Activated naive CD4-positive, alpha-beta T cell treated with anti-CD3 and anti-CD28 coated beads, Interleukin-2, amount 50 U/mL, for 72 hours (primary cell): Measurements from ENCODE around the gene ANKFY1. TPM values are rescaled to one million over a fixed set of nuclear protein-coding genes. Genes with fewer than 3 reads are reported as not detected.

Experiments
- ATAC-seq, 2 donors: fragments of 150-1000 bp; cut with Tn5 transposase; 2 replicates each; pipeline ENCODE4 v1.10.0; 2021; ENCODE audit warnings: mild to moderate bottlenecking in 2 of 2, moderate library complexity in 2 of 2
- DNase-seq, 2 donors: peaks; one replicate each; pipeline ENCODE4 v3.0.0; 2021 to 2022; ENCODE audit warnings: low spot score in 2 of 2
- H3K27ac Mint-ChIP-seq, 2 donors: one replicate each; pipeline ENCODE4 v1.8.0; 2022; ENCODE audit warnings: mild to moderate bottlenecking in 2 of 2, mixed read lengths in 2 of 2
- H3K36me3 Mint-ChIP-seq, 2 donors: one replicate each; pipeline ENCODE4 v1.8.0; 2022; ENCODE audit warnings: mixed read lengths in 2 of 2
- H3K9me3 Mint-ChIP-seq, 2 donors: one replicate each; pipeline ENCODE4 v1.8.0; 2022; ENCODE audit warnings: mixed read lengths in 2 of 2
- total RNA-seq, 2 donors: library from RNA; stranded (reverse); gene quantifications; one replicate each; pipeline ENCODE4 v1.2.3, GENCODE V29; 2022

ANKFY1 gene
- total RNA-seq, 2 donors from 2014 or later: 52.8 to 54.0 TPM

DNA sequence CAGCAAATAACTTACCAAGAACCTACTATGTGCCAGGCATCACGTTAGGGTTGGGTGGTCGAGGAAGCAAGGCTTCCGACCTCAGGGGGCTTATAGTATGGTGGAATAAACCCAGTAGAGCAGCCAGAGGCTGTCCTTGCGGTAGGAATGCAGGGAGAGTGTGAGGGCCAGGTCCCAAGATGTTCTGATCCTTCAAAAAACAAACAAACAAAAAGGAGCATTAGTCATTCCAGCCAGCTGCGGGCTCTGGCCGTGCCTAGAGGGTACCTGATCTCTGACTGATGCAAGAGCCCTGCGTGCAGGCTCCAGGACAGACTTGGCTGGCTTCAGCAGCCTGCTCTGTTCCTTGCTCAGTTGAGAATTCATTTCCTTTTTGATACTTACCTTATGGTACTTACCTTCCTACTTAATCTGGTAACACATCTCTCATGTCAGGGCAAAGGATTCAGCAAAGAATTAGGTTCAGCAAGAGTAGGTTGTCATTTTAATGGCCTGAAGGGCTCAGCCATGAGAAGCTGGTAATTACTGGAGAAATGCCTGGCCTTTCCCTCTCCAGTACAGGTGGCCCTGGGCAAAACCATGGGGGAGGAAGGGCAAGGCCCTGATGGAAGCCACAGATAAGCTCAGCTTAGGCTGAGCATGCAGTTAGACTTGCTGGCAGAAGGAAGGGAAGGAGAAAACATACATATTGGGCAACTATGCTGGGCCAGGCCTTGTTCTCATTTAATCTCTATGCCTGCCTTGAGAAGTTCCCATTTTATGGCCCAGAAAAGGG is 102.4 kb downstream of the ANKFY1 start:
- no peak for ATAC-seq
- Mint-ChIP-seq H3K27ac (peak overlapping the region; percentile 35 to 91), H3K9me3 (no peaks in the 10 kb centered on the region)

DNA sequence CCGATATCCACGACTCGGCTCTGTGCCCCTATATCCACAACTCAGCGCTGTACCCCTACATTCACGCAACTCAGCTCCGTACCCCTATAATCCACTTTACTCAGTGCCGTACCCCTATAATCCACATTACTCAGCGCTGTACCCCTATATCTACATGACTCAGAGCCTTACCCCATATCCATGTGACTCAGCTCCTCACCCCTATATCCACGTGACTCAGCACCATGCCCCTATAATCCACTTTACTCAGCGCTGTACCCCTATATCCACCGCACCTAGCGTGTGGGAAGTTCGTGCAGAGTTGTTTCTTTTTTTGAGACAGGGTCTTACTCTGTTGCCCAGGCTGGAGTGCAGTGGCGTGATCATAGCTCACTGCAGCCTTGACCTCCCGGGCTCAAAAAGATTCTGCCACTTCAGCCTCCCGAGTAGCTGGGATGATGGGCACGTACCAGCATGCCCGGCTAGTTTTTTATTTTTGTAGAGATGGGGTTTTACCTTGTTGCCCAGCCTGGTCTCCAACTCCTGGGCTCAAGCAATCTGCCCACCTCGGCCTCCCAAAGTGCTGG is 103.4 kb downstream of the ANKFY1 start:
- Mint-ChIP-seq H3K36me3 (no peaks in the 10 kb centered on the region), H3K9me3 (no peaks in the 10 kb centered on the region), H3K27ac (peak overlapping the region; percentile 24 to 35)
- DNase-seq (no peak), ATAC-seq (no peak)

More for the DNA sequence above, 102.4 kb downstream of the ANKFY1 start:
- no peaks in the 10 kb centered on the region for H3K36me3 Mint-ChIP-seq
- no peak for DNase-seq

DNA sequence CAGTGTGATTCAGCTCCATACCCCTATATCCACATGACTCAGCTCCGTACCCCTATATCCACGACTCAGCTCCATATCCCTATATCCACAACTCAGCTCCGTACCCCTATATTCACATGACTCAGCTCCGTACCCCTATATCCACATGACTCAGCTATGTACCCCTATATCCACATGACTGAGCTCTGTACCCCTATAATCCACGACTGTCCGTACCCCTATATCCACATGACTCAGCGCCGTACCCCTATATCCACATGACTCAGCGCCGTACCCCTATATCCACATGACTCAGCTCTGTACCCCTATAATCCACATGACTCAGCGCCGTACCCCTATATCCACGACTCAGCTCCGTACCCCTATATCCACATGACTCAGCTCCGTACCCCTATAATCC is 104.0 kb downstream of the ANKFY1 start:
- H3K9me3 Mint-ChIP-seq: no peaks in the 10 kb centered on the region
- DNase-seq: no peak
- peak overlapping the region; percentile 24 to 35 for H3K27ac Mint-ChIP-seq
- ATAC-seq: no peak
- no peaks in the 10 kb centered on the region for H3K36me3 Mint-ChIP-seq

DNA sequence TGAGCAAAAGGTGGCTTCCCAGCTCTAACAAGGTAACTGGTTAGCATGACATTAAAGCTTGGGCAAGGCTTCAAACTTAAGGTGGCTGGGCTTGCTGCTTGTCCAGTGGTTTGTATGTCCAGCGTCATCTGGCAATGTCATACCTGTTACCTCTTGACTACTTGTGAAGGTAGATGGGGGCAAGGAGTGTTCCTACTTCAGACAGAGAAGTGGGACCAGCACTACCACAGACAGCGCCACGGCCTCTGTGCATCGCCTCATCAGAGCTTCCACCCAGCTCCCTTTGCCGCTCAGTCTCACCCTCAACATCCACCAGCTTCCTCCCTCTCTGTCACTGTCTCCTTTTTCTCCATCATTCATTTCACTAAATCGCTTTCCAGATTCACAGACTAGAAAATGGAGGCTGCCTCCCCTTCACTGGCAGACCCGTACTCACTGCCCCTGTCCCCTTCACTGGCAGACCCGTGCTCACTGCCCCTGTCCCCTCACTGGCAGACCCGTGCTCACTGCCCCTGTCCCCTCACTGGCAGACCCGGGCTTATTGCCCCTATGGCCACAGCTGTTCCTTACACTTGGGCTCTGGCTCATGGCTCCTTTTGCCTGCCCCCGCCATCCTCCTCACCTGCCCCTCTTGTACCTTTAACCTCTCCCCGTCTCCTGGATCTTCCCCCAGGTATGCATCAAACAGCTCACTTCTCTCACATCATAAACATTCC is 106.0 kb downstream of the ANKFY1 start:
- no peak for DNase-seq
- peak overlapping the region; percentile 6 to 32 for H3K27ac Mint-ChIP-seq
- ATAC-seq: no peak
- no peaks in the 10 kb centered on the region for H3K36me3 Mint-ChIP-seq
- no peaks in the 10 kb centered on the region for H3K9me3 Mint-ChIP-seq

DNA sequence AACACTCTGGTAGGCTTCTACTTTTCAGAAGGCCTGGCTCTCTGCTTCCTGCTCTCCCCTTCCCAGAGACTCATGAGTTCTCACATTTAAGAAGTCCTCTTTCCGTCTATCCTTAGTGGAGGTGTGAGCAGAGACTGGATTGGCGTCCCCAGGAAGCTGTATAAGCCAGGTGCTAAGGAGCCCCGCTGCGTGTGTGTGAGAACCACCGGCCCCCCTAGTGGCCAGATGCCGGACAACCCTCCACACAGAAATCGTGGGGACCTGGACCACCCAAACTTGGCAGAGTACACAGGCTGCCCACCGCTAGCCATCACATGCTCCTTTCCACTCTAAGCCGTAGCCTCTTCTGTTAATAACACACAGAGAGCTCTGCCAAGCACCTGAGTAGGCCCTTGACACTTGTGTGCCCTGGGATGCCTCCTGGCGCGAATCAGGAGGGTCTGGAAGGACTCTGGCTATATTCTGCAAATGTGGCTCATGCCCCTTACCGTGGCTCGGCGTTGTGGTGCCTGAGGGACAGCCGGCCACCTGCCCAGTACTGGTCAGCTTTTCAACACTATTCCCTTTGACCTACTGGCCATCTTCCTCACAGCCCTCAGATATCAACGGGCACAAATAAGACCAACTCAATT is 106.9 kb downstream of the ANKFY1 start:
- Mint-ChIP-seq H3K27ac (no peak overlapping the region), H3K36me3 (no peaks in the 10 kb centered on the region), H3K9me3 (no peaks in the 10 kb centered on the region)
- ATAC-seq (peak in 1 of 2 donors; percentile 21), DNase-seq (no peak)

DNA sequence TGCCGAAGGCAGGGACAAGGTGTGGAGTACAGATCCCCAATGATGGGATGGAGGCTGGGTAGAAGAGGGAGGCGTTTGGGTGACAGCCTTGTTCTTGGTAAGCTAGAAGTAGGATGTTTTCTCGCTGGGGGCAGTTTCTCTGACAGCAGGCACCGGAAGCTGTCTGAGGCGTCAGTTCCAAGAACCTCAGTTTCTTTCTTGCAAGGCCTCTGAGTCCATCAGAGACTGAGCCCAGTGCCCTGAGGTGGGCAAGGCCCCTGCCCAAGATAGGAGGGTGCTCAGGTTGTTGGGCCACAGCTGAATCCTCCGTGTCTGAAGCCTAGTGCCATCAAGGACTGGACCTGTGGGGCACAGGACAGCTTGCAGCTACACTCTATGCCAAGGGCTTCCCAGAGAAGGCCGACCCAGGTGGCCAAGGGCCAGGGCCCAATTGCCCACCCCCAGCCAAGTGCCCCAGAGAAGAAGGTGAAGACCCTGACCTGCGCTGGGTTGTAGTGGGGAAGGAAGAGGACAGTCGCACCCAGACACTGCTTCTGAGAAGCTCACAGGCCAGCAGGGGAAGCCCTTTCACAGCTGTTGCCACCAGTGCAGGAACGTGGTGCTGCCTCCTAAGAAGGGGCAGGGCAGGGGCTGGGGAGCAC is 107.7 kb downstream of the ANKFY1 start:
- Mint-ChIP-seq H3K27ac (peak overlapping the region in 1 of 2 donors; percentile 63), H3K36me3 (no peaks in the 10 kb centered on the region), H3K9me3 (no peaks in the 10 kb centered on the region)
- no peak for DNase-seq
- ATAC-seq: peak in 1 of 2 donors; percentile 12

DNA sequence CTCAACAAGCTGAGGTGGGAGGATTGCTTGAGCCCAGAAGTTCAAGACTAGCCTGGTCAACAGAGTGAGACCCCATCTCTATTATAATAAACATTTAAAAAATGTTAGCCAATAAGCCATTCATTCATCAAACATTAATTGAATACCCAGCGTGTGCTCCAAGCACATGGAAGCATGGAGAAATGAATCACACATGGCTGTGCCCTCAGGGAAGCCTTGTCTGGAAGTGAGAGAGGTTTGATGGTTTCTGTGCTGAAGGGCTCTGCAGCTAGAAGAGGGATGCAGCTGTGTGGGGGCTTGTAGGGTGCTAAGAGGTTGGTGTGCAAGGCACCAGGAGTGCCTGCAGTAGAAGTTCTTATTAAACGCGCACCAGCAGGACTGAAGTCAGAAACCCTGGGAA is 109.6 kb downstream of the ANKFY1 start:
- no peak for DNase-seq
- Mint-ChIP-seq H3K9me3 (no peaks in the 10 kb centered on the region), H3K27ac (peak overlapping the region in 1 of 2 donors; percentile 39), H3K36me3 (no peaks in the 10 kb centered on the region)
- no peak for ATAC-seq

DNA sequence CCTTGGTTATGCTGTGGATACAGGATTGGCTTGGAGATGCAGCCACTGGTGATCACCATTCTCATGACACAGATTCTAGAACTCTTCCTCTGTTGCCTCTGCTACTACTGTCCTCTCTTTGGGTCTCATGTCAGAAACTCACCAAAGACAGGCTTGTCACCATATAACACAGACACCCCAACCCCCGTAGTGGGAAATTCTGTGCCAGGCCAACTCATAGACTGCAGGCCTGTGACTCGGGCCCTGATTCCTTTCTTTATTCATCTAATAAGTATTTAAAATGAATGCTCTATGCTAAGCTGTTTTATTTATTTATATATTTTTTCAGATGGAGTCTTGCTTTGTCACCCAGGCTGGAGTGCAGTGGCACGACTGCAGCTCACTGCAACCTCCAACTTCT is 111.3 kb downstream of the ANKFY1 start:
- ATAC-seq (no peak), DNase-seq (no peak)
- H3K9me3 Mint-ChIP-seq: no peaks in the 10 kb centered on the region
- no peaks in the 10 kb centered on the region for H3K36me3 Mint-ChIP-seq
- H3K27ac Mint-ChIP-seq: no peak overlapping the region

DNA sequence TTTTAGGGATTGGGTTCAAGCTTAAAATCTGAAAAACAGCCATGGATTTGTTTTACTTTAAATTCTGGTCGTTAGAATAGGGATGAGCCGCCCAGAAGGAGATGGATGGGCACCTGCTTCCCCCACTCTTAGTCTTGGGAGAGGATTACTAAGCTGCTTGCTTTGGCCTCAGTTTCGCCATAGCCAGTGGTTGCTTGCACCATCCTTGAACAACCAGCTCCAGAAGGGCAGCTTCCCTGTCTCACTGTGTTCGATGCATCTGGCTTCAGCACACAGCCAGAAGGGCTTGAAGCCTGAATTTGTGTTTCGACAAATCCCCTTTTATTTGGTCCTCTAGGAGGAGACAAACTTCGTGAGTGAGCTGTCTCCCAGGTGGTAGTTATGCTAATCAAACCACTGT is 113.7 kb downstream of the ANKFY1 start:
- ATAC-seq: no peak
- no peak overlapping the region for H3K27ac Mint-ChIP-seq
- no peaks in the 10 kb centered on the region for H3K9me3 Mint-ChIP-seq
- DNase-seq: no peak
- H3K36me3 Mint-ChIP-seq: no peaks in the 10 kb centered on the region

DNA sequence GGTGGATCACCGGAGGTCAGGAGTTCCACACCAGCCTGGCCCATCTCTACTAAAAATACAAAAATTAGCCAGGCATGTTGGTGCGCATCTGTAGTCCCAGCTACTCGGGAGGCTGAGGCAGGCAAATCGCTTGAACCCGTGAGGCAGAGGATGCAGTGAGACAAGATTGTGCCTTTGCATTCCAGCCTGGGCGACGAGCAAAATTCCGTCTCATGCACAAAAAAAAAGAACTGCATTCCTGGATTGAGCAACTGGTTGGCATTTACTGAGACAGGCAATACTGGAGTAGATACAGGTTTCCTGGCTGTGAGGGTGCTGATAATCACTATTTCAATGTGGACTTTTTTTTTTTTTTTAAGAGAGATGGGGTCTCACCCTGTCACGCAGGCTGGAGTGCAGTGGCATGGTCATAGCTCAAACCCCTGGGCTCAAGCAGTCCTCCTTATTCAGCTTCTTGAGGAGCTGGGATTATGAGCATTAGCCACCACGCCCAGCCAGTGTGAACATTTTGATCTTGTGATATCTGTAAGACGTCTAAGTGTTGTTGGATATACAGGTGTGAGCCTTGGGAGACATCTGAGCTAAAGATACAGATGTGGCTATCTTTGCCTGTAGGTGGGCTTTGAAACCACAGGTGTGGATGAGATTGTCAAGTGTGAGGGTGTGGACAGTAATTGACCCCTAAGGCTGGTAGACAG is 115.0 kb downstream of the ANKFY1 start:
- ATAC-seq (no peak), DNase-seq (no peak)
- H3K27ac Mint-ChIP-seq: peak overlapping the region in 1 of 2 donors; percentile 37
- H3K9me3 Mint-ChIP-seq: no peaks in the 10 kb centered on the region
- H3K36me3 Mint-ChIP-seq: peaks cover 6% of the 10 kb centered on the region in 2 donors

DNA sequence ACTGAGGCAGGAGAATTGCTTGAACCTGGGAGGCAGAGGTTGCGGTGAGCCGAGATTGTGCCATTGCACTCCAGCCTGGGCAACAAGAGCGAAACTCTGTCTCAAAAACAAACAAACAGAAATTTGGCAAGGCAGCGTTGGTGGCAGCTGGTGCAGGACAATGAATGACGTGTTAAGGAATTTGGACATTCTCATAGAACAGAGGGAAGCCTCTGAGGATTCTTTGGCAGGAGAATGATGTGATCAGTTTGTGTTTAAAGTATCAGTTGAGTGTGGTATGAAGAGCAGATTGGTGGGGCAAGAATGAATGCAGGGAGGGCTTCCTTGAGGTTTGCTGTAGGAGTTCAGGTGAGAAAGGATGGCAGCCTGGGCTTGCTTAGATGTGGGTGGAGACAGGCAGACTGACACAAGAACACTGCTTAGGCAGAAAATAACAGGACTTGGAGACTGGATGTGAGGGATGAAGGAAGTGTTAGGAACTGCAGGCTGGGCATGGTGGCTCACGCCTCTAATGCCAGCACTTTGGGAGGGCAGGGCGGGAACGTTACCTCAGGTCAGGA is 115.9 kb downstream of the ANKFY1 start:
- ATAC-seq (no peak), DNase-seq (no peak)
- Mint-ChIP-seq H3K36me3 (peaks cover 8 to 14% of the 10 kb centered on the region in 2 donors), H3K9me3 (no peaks in the 10 kb centered on the region), H3K27ac (peak overlapping the region in 1 of 2 donors; percentile 15)

DNA sequence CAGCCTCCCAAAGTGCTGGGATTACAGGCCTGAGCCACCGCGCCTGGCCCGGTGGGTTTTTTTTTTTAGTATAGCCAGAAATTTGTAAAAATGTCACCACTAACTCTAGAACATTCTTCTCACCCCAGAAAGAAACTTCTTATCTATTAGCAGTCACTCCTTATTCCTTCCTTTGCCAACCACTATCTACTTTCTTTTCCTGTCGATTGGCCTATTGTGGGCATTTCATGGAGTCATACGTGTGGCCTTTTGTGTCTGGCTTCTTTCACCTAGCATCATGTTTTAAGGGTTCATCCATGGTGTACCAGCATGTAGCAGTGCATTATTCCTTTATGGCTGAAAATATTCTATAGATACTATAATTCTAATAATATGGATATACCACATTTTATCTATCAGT is 117.1 kb downstream of the ANKFY1 start:
- H3K27ac Mint-ChIP-seq: peak overlapping the region in 1 of 2 donors; percentile 31
- H3K9me3 Mint-ChIP-seq: no peaks in the 10 kb centered on the region
- no peak for DNase-seq
- ATAC-seq: no peak
- H3K36me3 Mint-ChIP-seq: peaks cover 8 to 19% of the 10 kb centered on the region in 2 donors

DNA sequence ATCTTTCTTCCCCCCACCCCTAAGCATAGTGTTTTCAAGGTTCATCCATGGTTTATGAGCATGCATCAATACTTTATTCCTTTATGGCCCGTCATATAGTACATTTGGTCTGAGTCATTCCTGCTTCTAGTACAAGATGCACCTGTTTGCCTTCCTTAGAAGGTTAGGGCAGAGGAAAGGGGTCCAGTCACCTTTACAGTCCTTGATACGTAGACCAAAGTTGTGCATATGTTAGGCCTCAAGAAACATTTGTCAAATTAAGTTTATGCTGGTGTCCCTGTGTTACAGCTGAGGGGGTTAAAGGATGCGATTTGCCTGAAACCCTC is 119.4 kb downstream of the ANKFY1 start:
- ATAC-seq (no peak), DNase-seq (no peak)
- Mint-ChIP-seq H3K27ac (peak overlapping the region; percentile 100), H3K9me3 (no peaks in the 10 kb centered on the region), H3K36me3 (peaks cover 8 to 19% of the 10 kb centered on the region in 2 donors)

DNA sequence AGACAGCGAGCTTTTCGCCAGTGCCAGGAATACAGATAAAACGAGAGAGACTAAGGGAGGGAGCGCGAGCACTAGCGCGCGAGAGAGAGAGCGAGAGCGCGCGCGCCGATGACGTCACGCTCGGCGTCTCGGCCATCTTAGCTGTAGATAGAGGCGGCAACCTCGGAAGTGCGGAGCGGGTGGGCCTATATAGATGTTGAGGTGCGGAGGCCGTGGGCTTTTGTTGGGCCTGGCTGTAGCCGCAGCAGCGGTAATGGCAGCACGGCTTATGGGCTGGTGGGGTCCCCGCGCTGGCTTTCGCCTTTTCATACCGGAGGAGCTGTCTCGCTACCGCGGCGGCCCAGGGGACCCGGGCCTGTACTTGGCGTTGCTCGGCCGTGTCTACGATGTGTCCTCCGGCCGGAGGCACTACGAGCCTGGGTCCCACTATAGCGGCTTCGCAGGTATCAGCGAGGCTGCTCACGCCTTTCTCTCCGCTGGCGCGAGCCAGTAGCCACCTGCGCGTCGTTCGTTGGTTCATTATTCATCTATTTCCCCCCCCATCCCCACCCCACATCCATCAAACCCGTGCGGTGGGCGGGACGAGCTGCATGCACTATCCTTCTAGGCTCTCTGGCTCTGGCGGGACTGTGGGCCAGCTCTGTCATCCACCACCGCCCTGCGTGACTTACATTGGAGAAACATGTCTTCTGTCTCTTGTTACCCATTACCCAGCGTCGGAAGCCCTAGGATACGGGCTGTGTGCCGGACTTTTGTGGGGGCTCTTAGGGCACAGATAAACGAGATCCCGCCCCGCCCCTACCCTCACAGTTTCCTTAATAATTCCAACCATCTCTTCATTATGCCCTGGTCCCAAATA is 120.0 kb downstream of the ANKFY1 start:
- DNase-seq (peak; percentile 84 to 87), ATAC-seq (peak; percentile 76 to 82)
- Mint-ChIP-seq H3K36me3 (peaks cover 8 to 19% of the 10 kb centered on the region in 2 donors), H3K27ac (peak overlapping the region; percentile 100), H3K9me3 (no peaks in the 10 kb centered on the region)
